Adrenal gland (tissue), 5 donors: ENCODE results near the gene HMGXB3.

Experiments
- POLR2A ChIP-seq, 2 donors: fragments of 450-650 bp; IDR thresholded peaks; one replicate each; pipeline ENCODE4 v1.6.1; 2017; ENCODE audit warnings: antibody characterized with exemption in 2 of 2, mild to moderate bottlenecking in 2 of 2, moderate library complexity in 1 of 2
- TF ChIP-seq, protein P1 (sequence below), 6 experiments: fragments of 450-650 bp in 4 of 6; fragments of 200-600 bp in 2 of 6; sonication (generic) in 1 of 6; IDR thresholded peaks; 1 replicate in 5 of 6; 2 replicates in 1 of 6; pipeline versions ENCODE4 v1.5.1 to v1.8.0; 2016 to 2021; ENCODE audit warnings: antibody characterized with exemption in 6 of 6, mild to moderate bottlenecking in 2 of 6, moderate library complexity in 1 of 6
- donor health status: DM: no; HTN: no; CAD: no.

DNA sequence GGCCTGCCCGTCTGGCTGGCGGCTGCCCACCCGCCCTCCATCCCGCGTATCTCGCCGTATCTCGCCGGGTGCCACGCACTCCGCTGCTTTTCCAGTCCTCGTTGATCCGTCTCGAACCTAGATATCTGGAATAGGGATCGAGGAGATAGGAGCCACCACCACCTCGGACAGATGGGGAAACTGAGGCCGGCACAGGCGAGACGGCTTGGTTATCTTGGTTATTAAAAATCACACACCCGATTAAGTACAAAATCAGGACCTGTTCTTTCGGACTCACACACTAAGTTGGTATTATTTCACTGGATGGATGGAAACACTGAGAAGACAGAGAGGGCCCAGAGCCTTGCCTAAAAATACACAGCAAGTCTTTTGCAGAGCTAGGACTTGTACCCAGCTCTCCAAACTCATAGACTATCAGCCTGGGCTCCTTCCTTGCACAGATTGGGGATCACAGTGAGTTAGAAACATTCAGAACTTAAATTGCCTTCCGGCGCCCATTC is 39.3 kb upstream of the HMGXB3 start:
- no peak for TF ChIP-seq POLR2A (IDR thresholded peaks at IDR 0.05)
- TF ChIP-seq, protein P1, sequence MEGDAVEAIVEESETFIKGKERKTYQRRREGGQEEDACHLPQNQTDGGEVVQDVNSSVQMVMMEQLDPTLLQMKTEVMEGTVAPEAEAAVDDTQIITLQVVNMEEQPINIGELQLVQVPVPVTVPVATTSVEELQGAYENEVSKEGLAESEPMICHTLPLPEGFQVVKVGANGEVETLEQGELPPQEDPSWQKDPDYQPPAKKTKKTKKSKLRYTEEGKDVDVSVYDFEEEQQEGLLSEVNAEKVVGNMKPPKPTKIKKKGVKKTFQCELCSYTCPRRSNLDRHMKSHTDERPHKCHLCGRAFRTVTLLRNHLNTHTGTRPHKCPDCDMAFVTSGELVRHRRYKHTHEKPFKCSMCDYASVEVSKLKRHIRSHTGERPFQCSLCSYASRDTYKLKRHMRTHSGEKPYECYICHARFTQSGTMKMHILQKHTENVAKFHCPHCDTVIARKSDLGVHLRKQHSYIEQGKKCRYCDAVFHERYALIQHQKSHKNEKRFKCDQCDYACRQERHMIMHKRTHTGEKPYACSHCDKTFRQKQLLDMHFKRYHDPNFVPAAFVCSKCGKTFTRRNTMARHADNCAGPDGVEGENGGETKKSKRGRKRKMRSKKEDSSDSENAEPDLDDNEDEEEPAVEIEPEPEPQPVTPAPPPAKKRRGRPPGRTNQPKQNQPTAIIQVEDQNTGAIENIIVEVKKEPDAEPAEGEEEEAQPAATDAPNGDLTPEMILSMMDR (IDR thresholded peaks at IDR 0.05): no peak
